ENCODE measurements around the gene PIGU.

DNA sequence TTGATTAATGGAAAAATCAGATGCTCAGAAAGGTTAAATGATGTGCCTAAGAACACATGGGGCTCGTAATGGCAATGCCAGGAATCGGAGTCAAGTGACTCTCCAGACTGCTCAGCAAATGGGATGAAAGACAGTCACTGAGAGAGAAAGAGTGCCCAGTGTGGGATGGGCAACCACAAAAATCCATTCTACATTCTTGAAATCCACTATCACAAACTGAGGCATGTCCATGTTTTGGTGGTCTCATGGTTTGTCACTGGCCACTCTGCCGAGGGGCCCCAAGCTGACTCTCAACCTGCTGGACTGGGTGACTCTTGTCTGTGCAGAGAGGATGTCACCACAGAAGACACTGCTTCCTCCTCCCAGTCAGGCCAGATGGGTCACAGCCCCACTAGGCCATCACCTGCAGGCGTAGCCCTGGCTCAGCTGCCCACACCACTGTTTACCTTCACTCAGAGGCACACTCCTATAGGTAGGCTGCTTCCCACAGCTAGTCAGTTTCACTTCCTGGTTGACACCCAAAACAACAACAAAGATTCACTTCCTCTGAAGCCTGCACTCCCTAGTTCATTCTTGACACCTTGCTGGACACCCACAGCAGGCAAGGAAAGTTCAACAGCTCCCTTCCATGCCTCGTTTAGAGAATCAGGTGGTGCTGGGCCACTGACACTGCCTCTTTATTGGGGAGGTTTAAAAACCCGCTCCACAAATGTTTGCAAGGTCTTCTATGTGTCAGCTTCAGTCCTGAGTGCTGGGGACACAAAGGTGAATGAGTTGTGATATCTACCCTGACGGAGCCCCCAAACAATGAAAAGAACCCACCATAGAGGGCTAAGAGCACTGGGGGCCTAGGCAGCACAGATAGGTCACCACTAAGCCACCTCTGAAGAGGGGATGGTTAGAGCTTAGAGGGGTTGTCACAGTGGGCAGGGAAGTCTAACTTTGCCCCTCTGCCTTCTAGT is 96.6 kb downstream of the PIGU start:
- TF ChIP-seq, protein P1, sequence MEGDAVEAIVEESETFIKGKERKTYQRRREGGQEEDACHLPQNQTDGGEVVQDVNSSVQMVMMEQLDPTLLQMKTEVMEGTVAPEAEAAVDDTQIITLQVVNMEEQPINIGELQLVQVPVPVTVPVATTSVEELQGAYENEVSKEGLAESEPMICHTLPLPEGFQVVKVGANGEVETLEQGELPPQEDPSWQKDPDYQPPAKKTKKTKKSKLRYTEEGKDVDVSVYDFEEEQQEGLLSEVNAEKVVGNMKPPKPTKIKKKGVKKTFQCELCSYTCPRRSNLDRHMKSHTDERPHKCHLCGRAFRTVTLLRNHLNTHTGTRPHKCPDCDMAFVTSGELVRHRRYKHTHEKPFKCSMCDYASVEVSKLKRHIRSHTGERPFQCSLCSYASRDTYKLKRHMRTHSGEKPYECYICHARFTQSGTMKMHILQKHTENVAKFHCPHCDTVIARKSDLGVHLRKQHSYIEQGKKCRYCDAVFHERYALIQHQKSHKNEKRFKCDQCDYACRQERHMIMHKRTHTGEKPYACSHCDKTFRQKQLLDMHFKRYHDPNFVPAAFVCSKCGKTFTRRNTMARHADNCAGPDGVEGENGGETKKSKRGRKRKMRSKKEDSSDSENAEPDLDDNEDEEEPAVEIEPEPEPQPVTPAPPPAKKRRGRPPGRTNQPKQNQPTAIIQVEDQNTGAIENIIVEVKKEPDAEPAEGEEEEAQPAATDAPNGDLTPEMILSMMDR (conservative IDR thresholded peaks at IDR 0.05; ENCODE audit: low read length): no peak
- TF ChIP-seq EZH2phosphoT487 (IDR thresholded peaks at IDR 0.05; ENCODE audit: borderline replicate concordance, low read depth, low read length): no peak

Measured in OCI-LY7 (cell line).